ENCODE measurements around the gene TCEA3. TPM values are rescaled to one million over a fixed set of nuclear protein-coding genes. Genes with fewer than 3 reads are reported as not detected.
"Not testable (repeated sequence)": the region's sequence is repeated elsewhere in the genome, so short reads cannot be mapped to it uniquely, and the experiment has no call there.

TCEA3 gene
- total RNA-seq, 1 experiment from 2014 or later = 0.95 TPM

GRCh38 chr1:23374079-23374735, 50.3 kb downstream of the TCEA3 start:
- DNase-seq (ENCODE audit: low spot score); in situ Hi-C loops (cut with HindIII; ENCODE audit: low sequenced_read_pairs): not testable (repeated sequence)

- in situ Hi-C loops (cut with HindIII; ENCODE audit: low sequenced_read_pairs) = no loop called here
- DNase-seq (ENCODE audit: low spot score) = no peak
These were observed 52.3 kb downstream of the TCEA3 start for GRCh38 chr1:23371987-23372880.

GRCh38 chr1:23370709-23371584, 53.6 kb downstream of the TCEA3 start:
- in situ Hi-C loops (cut with HindIII; ENCODE audit: low sequenced_read_pairs) = no loop called here
- DNase-seq (ENCODE audit: low spot score) = no peak

GRCh38 chr1:23370330-23370708, 54.2 kb downstream of the TCEA3 start:
- in situ Hi-C loops (cut with HindIII; ENCODE audit: low sequenced_read_pairs) = no loop called here
- no peak for DNase-seq (ENCODE audit: low spot score)

- in situ Hi-C loops (cut with HindIII; ENCODE audit: low sequenced_read_pairs) = no loop called here
- DNase-seq (ENCODE audit: low spot score) = peak; percentile 70
These were observed 55.1 kb downstream of the TCEA3 start, which contains the start of gene ZNF436 for GRCh38 chr1:23369335-23370013. TSS of gene ZNF436 (minus strand) at chr1:23369836. CDS start at chr1:23368005, 1,831 bp downstream.

- DNase-seq (ENCODE audit: low spot score) = peak; percentile 88
- in situ Hi-C loops (cut with HindIII; ENCODE audit: low sequenced_read_pairs) = no loop called here
These were observed 55.8 kb downstream of the TCEA3 start for GRCh38 chr1:23368562-23369334.

- in situ Hi-C loops (cut with HindIII; ENCODE audit: low sequenced_read_pairs) = no loop called here
- DNase-seq (ENCODE audit: low spot score) = peak; percentile 99
These were observed 56.6 kb downstream of the TCEA3 start for GRCh38 chr1:23367791-23368561.

GRCh38 chr1:23367451-23367790, 57.1 kb downstream of the TCEA3 start:
- no peak for DNase-seq (ENCODE audit: low spot score)
- in situ Hi-C loops (cut with HindIII; ENCODE audit: low sequenced_read_pairs) = no loop called here

GRCh38 chr1:23366598-23366997, 58.0 kb downstream of the TCEA3 start:
- no peak for DNase-seq (ENCODE audit: low spot score)
- in situ Hi-C loops (cut with HindIII; ENCODE audit: low sequenced_read_pairs) = no loop called here

GRCh38 chr1:23366146-23366545, 58.4 kb downstream of the TCEA3 start:
- in situ Hi-C loops (cut with HindIII; ENCODE audit: low sequenced_read_pairs) = no loop called here
- DNase-seq (ENCODE audit: low spot score) = no peak

- no peak for DNase-seq (ENCODE audit: low spot score)
- in situ Hi-C loops (cut with HindIII; ENCODE audit: low sequenced_read_pairs) = no loop called here
These were observed 62.3 kb downstream of the TCEA3 start for GRCh38 chr1:23362218-23362713.

GRCh38 chr1:23358310-23358875, 66.2 kb downstream of the TCEA3 start:
- in situ Hi-C loops (cut with HindIII; ENCODE audit: low sequenced_read_pairs) = no loop called here
- DNase-seq (ENCODE audit: low spot score) = no peak

- in situ Hi-C loops (cut with HindIII; ENCODE audit: low sequenced_read_pairs) = no loop called here
- no peak for DNase-seq (ENCODE audit: low spot score)
These were observed 67.2 kb downstream of the TCEA3 start for GRCh38 chr1:23357138-23357908.

GRCh38 chr1:23356471-23357137, 67.9 kb downstream of the TCEA3 start:
- in situ Hi-C loops (cut with HindIII; ENCODE audit: low sequenced_read_pairs) = no loop called here
- no peak for DNase-seq (ENCODE audit: low spot score)

GRCh38 chr1:23354245-23354644, 70.3 kb downstream of the TCEA3 start:
- in situ Hi-C loops (cut with HindIII; ENCODE audit: low sequenced_read_pairs) = no loop called here
- DNase-seq (ENCODE audit: low spot score) = no peak

- DNase-seq (ENCODE audit: low spot score) = no peak
- in situ Hi-C loops (cut with HindIII; ENCODE audit: low sequenced_read_pairs) = no loop called here
These were observed 72.4 kb downstream of the TCEA3 start for GRCh38 chr1:23352096-23352695.

All from G401 (cell line).